ENCODE measurements around the gene OR5B21. TPM values are rescaled to one million over a fixed set of nuclear protein-coding genes. Genes with fewer than 3 reads are reported as not detected.

The OR5B21 gene
- total RNA-seq, 1 donor from 2014 or later: not detected

DNA sequence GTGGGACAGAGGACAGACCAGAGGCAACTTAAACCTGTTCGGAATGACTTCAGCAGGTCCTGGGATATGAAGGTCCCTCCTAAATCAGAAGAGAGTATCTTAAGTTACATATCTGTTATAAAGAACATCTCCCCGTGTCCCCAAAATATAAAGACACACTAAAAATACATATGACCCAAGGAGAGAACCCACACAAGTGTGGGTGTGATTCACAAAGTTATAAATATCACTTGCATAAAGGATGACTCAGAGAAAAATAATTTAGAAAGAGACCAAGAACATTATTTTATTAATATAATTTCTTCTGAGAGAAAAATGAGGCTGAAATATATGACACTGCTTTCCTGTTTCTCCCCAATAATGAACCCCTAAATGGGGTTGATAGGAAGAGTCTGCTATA is 14.2 kb downstream of the OR5B21 start:
- no peak for DNase-seq (ENCODE audit: low read depth in 2 of 2)

DNA sequence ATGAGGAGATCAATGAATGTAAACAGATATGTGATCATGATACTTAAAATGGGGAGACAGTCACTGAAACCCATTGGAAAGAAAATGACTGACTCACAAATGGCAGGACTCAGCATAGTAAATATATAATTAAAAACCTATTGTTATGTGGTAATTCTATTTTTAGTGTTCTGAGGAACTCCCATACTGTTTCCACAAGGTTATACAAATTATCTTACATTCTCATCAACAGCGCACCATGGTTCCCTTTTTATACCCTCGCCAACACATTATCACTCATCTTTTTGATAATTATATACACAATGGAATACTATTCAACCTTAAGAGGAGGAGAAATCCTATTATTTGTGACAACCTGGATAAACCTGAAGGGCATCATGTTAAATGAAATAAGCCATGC is 17.1 kb downstream of the OR5B21 start:
- no peak for DNase-seq (ENCODE audit: low read depth in 2 of 2)

DNA sequence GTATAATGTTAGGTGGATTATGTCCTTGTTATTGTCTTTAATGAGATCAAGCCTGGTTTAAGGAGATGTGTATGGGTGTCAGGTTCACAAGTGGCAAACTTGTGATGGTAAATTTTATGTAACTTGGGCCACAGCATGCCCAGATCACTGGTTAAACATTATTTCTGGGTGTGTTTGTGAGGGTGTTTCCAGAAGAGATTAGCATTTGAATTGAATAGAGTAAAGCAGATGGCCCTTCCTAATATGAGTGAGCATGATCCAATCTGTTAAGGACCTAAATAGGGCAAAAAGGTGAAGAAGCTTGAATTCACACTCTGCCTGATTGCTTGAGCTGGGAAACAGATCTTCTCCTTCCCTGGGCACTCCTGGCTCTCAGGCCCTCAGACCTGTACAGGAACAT is 20.7 kb downstream of the OR5B21 start:
- no peak for DNase-seq (ENCODE audit: low read depth in 2 of 2)

DNA sequence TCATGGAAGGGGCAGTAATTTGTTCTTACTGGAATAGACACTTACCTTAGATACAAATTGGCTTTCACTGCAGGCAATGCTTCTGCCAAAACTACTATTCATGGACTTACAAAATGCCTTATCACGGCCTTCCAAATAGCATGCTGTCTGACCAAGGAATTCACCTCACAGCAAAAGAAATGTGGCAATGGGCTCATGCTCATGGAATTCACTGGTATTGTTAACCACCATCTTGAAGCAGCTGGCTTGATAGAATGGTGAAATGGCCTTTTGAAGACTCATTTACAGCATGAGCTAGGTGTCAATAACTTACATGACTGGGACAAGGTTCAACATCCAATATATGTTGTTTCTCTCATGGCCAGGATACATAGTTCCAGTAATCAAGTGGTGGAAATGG is 21.9 kb downstream of the OR5B21 start:
- no peak for DNase-seq (ENCODE audit: low read depth in 2 of 2)

DNA sequence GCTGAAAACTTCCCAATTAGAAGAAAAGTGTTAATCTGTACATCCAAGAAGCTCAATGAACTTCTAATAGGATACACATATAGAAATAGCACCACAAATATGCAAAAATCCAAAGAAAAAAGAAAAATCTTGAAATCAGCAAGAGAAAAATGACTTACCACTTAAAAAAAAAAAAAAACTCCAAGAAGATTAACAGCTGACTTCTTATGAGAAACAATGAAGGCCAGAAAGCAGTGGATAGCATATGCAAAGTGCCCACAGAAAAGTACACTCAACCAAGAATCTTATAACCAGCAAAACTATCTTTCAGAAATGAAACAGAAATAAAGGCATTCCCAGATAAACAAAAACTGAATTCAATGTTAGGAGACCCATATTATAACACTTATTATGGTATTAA is 36.0 kb downstream of the OR5B21 start:
- no peak for DNase-seq (ENCODE audit: low read depth in 2 of 2)

DNA sequence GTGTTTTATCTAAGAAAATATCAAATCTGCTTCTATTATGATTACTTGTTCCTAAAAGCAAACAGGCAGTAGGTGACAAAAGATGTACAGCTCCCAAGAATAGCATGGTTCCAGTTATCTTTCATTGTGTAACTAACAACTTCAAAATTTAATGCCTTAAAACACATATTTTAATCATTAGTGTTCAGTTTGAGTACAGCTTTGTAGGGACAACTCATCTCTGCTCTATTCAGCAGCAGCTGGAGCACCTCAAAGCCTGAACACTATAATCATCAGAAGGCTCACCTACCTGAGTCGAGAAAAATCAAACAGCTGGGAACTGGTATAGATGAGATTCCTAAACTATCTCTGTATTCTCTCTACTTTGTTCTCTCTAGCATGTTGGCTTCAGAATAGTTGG is 41.6 kb downstream of the OR5B21 start:
- no peak for DNase-seq (ENCODE audit: low read depth in 2 of 2)

DNA sequence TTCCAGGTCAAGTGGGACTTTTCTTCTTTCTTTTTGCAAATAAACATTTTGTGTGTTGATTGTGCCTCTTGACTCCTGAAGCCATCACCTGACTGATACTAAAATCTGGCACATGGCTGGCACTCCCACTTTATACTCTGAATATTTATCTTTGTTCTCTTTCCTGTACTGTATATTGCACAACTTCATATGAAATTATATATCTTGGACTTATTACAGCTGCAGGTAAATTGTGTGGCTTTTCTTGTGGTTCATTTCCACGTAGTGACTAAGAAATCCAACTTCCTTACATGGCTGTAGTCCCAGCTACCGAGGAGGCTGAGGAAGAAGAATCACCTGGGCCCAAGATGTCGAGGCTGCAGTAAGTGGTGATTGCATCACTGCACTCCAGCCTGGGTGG is 42.2 kb downstream of the OR5B21 start:
- DNase-seq (ENCODE audit: low read depth in 2 of 2): no peak

Other genes with a start within 250 kb of the OR5B21 start
- not detected in 2 replicates for gene OR10W1, start 239.8 kb downstream of the OR5B21 start, total RNA-seq
- gene OR5B17, start 149.0 kb downstream of the OR5B21 start, total RNA-seq: not detected in 2 replicates
- gene OR5B3, start 101.2 kb downstream of the OR5B21 start, total RNA-seq: not detected in 2 replicates
- not detected in 2 replicates for gene OR5B2, start 80.0 kb downstream of the OR5B21 start, total RNA-seq
- not detected in 2 replicates for gene OR5B12, start 65.9 kb downstream of the OR5B21 start, total RNA-seq
- gene LPXN, start 67.8 kb upstream of the OR5B21 start, total RNA-seq: 2.0 and 2.4 TPM in 2 replicates
- gene ZFP91, start 71.0 kb upstream of the OR5B21 start, total RNA-seq: 35.2 and 35.3 TPM in 2 replicates
- 1.2 and 1.3 TPM in 2 replicates for gene CNTF, start 114.6 kb upstream of the OR5B21 start, total RNA-seq
- gene GLYAT, start 223.8 kb upstream of the OR5B21 start, total RNA-seq: not detected in 2 replicates